Neural progenitor cell (in vitro differentiated cells): ENCODE results near the gene FSCN2.

Experiments used
- CTCF ChIP-seq: fragments of 200-600 bp; sonication (generic); IDR thresholded peaks from 2 replicates; pipeline ENCODE4 v1.5.1; 2017; ENCODE audit warnings: antibody characterized with exemption, mild to moderate bottlenecking
- EZH2 ChIP-seq: fragments of 200-600 bp; sonication (generic); IDR thresholded peaks from 2 replicates; pipeline ENCODE4 v1.6.1; 2017; ENCODE audit warnings: antibody characterized with exemption, mild to moderate bottlenecking, moderate library complexity
- EZH2phosphoT487 ChIP-seq: fragments of 200-600 bp; sonication (generic); IDR thresholded peaks from 2 replicates; pipeline ENCODE4 v1.6.1; 2017; ENCODE audit warnings: antibody characterized with exemption

DNA sequence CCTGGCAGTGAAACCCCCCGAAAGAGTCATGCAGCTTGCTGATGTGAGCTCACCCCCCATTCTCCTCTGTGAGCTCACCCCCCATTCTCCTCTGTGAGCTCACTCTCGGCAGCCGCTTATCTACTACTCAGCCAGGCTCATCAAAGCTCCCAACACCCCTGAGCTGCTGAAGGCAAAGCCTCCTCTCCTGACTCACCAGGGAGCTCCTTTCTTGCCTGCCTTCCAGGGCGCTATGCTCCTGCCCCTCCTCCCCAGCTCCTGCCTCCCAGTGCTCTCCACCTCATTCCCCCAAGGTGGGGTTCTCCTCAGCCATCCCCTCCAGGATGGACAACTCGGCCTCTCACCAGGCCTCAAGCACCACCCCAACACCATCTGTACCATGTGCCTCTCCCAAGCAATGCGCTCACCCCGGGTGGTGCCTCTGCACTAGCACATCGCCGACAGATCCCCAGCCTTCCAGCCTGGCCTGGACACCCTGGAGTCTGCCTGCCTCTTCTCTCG, 51.7 kb downstream of the FSCN2 start:
- no peak for TF ChIP-seq CTCF
- no peak for TF ChIP-seq EZH2phosphoT487
- no peak for TF ChIP-seq EZH2
